Epithelial cell of prostate (primary cell): Measurements from ENCODE around the gene CCDC192.
"Not testable (repeated sequence)": the region's sequence is repeated elsewhere in the genome, so short reads cannot be mapped to it uniquely, and the experiment has no call there.

Source experiments
- DNase-seq: peaks from one replicate; pipeline ENCODE4 v3.0.0-alpha.2; 2011; ENCODE audit warnings: low read depth, low spot score
- H3K27ac ChIP-seq: fragments of 450-650 bp; 2 replicates; pipeline ENCODE4 v1.5.1; 2017; ENCODE audit warnings: mild to moderate bottlenecking

The CCDC192 gene

DNA sequence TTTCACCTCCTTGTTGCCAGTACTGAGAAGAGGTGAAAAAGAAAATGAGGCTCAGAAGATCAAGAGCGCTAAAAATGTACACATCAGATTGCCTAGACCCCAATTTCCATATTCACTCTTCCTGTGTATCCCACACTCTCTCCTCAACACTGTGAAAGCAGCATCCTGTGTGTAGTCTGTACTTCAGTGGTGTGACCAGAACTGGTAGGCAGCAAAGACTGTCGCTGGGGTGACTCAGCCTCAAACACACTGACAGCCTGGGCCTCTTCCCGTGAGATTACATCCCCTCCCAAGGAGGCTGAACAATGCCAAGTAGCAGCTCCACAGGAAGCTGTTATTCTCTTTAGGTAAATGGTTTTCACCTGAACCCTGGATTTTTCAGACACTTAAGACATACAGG, 135.5 kb downstream of the CCDC192 start:
- H3K27ac ChIP-seq: no peak overlapping the region
- DNase-seq: no peak

- H3K27ac ChIP-seq: no peak overlapping the region
- no peak for DNase-seq
Observed at GRCh38 chr5:127839072-127839471, 135.9 kb downstream of the CCDC192 start.

DNA sequence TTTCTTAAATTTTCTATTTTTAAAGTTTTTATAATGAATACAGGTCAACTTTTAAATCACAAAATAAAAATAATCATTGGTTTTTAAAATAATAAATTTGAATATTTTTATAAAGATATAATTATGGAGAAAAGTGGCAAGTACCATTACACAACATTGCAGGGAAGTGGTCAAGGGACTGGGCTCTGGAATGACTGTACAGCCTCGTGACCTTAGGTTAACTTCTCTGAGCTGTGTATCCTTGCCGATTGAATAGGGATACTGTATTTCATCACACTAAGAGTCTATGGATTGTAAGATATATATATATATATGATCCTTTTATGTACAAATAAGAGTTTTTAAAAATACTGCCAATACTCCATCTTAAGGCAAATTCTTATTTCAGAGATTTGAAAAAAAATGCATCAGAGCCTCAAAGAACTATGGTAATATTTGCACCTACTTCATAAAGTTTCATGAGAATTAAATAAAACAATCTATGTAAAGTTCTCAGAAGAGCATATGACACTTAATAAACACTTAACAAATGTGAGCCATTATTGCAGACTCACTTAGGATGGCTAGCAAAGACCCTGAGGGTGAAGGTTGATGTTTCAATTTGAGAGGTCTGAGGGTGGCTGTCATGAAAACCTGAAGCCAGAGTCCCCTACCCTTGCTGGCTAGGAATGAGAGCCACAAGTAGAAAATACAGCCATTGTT, 136.5 kb downstream of the CCDC192 start:
- no peak for DNase-seq
- H3K27ac ChIP-seq: no peak overlapping the region

DNA sequence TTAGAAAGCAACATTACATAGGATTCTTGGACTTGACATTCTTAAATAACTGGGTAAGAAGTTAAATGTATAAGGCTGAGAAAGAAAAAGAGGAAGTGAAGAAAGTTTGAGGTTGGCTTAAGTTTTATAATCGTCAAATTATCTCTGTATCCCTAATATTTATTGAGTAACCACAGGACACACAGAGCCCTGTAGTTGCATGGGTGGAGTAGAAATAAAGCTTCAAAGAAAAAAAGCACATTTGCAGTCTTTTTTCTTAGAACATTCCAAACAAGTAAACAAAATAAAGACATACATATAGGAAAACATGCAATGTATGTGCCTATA, 137.0 kb downstream of the CCDC192 start:
- no peak overlapping the region for H3K27ac ChIP-seq
- DNase-seq: no peak

- DNase-seq: no peak
Observed at GRCh38 chr5:127840809-127841208, 137.6 kb downstream of the CCDC192 start.

GRCh38 chr5:127844581-127845021, 141.4 kb downstream of the CCDC192 start:
- no peak for DNase-seq
- H3K27ac ChIP-seq: no peak overlapping the region

More at GRCh38 chr5:127840809-127841208, 137.6 kb downstream of the CCDC192 start:
- H3K27ac ChIP-seq: no peak overlapping the region

- no peak overlapping the region for H3K27ac ChIP-seq
- DNase-seq: no peak
Observed at GRCh38 chr5:127846884-127847283, 143.7 kb downstream of the CCDC192 start.

GRCh38 chr5:127847641-127848040, 144.4 kb downstream of the CCDC192 start:
- not testable (repeated sequence) for H3K27ac ChIP-seq, DNase-seq

DNA sequence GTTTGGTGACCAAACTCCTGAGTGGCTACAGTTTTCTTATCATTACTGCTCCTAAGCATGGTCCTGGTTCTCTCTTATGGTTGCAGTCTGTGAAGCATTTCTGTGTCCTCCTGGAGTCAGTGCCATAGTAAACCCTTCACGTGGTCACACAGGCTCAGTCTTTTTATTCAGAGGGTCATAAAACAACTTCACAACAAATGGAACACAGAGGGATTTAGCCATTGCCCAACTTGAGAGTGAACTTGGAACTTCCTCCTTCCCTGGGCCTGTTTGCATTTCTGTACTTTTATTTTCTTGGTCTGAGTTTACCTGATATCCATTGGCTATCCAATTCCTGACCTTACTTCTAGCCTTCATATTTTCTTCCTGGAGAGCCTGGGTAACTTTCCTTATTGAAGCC, 144.9 kb downstream of the CCDC192 start:
- DNase-seq: no peak
- H3K27ac ChIP-seq: no peak overlapping the region

DNA sequence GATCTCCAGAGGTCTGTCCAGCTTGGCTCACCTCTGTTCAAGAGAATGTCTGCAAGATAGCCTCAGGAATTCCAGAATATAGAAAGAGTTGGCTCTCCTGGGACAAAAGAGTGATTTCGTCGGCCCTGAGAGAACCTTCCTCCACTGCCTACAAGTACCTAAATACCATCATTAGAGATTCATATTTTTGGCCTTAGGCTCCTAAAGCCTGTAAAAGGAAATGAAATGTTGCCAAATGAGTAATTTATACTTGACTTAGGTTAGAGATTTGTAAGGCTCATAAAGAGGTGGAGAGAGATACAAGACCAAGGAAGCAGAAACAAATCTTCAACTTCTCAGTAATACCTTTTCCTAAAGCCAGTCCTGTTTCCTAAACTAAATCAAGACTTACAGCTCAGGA, 146.2 kb downstream of the CCDC192 start:
- no peak overlapping the region for H3K27ac ChIP-seq
- DNase-seq: no peak

DNA sequence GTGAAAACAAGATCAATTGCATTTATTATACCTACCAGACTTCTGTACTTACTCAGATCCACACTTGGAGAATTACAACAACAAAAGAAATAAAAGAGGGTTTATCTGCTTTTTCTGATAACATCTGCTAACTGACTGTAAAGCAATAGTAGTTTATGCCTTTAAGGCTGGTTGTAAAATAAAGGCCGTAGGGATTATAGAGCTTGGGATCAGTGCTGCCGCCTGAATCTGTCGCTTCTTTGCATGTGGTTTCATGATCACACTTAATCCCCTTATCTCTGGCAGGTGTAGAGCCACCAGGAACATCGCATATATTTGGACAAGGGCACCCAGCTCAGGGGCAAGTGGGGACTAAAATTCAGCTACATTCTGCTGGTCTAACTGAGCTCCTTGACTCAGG, 146.7 kb downstream of the CCDC192 start:
- no peak for DNase-seq
- no peak overlapping the region for H3K27ac ChIP-seq

GRCh38 chr5:127851964-127852363, 148.8 kb downstream of the CCDC192 start:
- DNase-seq: no peak
- no peak overlapping the region for H3K27ac ChIP-seq

- H3K27ac ChIP-seq: no peak overlapping the region
- no peak for DNase-seq
Observed at GRCh38 chr5:127854520-127854919, 151.3 kb downstream of the CCDC192 start.

DNA sequence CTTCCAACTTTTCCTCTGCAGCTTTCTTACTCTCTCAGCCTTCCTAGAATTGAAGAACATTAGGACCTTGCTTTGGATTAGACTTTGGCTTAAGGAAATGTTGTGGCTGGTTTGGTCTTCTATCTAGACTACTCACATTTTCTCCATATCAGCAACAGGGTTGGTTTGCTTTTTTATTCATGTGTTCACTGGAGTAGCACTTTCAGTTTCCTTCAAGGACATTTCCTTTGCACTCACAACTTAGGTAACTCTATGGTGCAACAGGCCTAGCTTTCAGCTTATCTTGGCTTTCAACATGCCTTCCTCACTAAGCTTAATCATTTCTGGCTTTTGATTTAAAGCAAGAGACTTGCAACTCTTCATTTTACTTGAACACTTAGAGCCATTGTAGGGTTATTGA, 153.1 kb downstream of the CCDC192 start:
- no peak for DNase-seq
- no peak overlapping the region for H3K27ac ChIP-seq

DNA sequence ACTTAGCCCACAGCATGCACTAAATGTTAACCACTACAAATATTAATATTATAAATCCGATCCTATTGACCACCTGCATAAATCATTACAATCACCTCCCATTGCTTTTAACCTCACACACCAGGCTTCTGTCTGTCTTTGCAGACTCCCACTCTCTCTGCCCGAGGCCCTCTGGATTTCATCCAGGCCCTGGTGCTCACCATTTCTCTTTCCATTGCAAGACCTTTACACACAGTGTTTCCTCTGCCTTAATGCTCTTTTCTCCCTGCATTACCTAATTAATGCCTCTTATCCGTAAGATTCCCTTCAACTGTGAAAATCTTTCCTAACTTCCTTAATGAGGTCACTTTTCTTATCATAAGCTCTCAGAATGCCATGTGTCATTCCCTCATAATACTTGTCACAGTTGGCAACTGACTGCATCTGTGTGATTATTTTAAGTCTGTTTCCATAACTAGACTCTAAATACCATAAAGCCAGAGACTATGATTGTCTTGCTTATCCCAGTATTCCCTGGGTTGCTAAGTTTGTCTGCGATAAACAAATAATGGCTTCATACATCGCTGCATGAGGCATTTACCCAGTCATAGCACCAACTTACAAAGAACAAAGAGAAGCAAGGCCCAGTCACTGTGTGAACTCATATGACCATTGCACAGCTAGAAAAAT, 155.1 kb downstream of the CCDC192 start:
- H3K27ac ChIP-seq: no peak overlapping the region
- no peak for DNase-seq

DNA sequence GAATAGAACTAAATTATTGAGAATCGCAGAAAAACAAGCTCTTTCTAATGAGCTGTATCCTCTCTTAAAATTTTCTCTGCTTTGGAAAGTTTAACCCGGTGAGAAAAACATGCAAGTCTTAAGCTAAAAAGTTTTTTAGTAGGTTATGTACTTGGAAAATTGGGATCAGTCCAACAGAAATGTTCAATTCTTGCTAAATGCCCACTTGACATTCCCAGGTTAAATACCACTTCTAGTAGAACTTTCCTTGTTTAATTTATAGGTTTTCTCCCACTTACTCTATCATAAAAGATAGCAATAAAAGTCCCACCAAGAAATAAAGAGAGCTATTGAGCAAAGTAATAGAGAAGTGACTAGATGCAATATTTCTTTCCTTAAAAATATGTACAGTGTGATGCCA, 157.1 kb downstream of the CCDC192 start:
- DNase-seq: no peak

DNA sequence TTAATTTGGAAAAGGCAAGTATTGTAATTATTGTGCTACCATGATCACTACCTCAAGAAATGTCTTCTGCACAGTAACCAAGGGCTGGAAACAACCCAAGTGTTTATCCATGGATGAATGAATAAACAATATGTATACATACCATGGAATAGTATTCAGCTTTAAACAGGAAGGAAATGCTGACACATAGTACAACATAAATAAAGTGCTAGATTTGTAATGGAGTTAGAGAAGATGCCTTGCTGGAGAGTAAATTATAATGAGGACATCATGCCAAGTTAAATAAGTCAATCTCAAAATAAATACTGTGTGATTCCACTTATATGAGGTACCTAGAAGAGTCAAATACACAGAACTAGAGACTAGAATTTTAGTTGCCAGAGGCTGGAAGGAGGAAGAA, 160.0 kb downstream of the CCDC192 start:
- DNase-seq: no peak
- H3K27ac ChIP-seq: no peak overlapping the region

More for the DNA sequence above, 157.1 kb downstream of the CCDC192 start:
- H3K27ac ChIP-seq: no peak overlapping the region

DNA sequence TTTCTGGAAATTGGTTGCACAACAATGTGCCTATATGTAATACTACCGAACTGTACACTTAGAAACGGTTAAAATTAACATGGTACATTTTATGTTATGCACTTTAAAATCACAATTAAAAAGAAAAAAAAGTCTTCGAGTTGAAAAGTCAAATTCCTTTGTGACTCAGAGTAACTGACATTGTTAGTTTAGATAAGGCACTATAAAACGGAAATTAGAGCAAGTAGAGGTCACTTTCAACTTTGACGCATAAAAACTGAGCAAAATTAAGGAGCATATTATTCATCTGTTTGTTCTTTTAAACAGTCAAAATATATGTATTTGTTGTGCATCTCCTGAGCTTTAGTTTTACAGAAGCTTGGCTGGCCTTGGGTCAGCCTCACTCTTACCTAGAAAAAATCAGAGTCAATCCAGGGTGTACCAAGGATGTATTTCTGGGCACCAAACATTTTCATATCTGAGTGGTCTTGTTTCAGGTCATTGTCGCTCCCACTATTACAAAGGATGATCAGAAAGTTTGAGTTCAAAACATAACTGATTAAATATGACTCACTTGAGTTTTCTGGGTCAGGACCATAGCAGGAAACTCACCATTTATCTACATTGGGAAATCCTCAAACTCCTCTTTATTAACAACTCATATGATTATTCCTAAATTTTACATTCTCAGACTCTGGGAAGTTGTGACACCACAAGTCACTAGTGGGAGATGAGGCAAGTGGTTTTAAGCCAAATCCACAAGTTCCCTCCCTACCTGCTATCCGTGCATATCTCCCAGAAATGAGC, 160.6 kb downstream of the CCDC192 start:
- H3K27ac ChIP-seq: no peak overlapping the region
- DNase-seq: no peak

DNA sequence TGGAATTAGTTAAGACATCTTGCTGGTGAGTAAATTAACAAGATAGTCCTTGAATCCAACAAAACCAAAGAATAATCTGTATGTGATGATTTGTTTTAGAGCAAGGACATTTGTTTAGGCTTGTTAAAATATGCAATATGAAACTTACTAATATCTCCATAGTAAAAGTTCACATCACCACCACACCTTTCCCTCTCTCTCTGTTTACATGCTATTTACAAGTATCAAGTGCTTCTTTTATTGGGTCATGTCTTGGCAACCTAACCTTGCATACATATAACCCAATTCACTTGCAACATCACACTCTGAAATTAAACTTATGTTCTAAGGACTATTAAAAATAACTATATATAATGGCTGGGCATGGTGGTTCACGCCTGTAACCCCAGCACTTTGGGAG, 161.3 kb downstream of the CCDC192 start:
- DNase-seq: peak; percentile 58
- no peak overlapping the region for H3K27ac ChIP-seq

DNA sequence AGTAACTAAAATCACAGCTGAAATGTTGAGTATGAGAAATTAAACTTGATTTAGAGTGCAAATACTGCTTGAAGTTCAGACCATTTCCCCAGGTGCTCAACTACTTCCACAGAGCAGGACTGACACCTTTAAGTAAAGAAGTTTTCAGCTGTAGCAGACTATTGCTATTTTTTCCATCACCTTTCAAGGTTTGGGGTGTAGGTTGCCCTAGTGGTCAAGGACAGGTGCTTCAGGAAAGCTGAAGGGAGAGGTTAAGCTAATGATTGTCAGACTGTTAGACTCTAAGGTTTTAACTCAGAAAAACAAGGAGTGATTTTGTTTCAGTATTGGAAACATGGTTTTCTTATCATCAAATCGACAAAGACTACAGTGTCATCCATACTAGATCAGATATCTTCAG, 162.1 kb downstream of the CCDC192 start:
- H3K27ac ChIP-seq: no peak overlapping the region
- no peak for DNase-seq

- no peak overlapping the region for H3K27ac ChIP-seq
Observed at GRCh38 chr5:127867022-127867783, 164.0 kb downstream of the CCDC192 start.

More at GRCh38 chr5:127867022-127867783, 164.0 kb downstream of the CCDC192 start:
- DNase-seq: no peak
